ENCODE measurements around the gene CTU2. TPM values are rescaled to one million over a fixed set of nuclear protein-coding genes. Genes with fewer than 3 reads are reported as not detected.

Gene CTU2
- polyA plus RNA-seq, 1 donor (not counting 4 experiments of a cell fraction or from before 2014, with no cell fraction given) = 6.3 TPM

DNA sequence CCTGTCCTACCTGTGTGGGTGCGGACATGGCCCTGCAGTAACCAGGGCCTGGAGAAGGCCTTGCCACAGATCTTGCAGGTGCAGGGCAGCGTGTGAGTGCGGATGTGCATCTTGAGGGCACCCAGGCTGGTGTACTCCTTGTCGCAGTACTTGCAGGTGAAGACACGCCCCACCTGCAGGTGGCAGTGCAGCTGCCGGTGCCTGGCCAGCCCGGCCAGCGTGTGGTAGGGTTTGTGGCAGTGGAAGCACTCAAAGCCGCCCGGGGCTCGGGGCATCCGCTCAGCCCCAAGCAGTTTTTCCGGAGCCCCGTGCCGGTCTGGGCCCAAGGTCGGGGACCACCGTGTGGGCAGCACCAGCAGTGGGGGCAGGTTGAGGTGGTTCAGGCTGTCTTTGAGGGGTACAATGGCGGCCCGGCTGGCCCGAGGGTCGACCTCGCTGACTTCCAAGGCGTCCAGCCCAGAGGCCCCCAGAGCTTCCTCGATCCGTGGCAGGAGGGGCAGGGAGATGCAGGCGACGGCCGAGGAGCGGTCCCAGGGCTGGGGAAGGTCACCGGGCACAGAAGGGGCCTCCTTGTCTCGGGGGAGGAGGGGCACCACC, 25.1 kb upstream of the CTU2 start:
- FAIRE-seq (no peak), DNase-seq (ENCODE audit: low read depth, low spot score) (no peak)
- Histone ChIP-seq H3K4me3 (ENCODE audit: control insufficient read depth in 2 of 3, extremely low read depth in 1 of 3, insufficient read depth in 2 of 3, low read depth in 1 of 3, low read length in 3 of 3) (no peak overlapping the region), H2AFZ (ENCODE audit: control insufficient read depth, low read length) (no peak overlapping the region), H3K9me1 (ENCODE audit: control insufficient read depth, extremely low read depth, insufficient read depth, low read length) (no peaks in the 10 kb centered on the region), H3K4me2 (ENCODE audit: control insufficient read depth, extremely low read depth, insufficient read depth, low read depth, low read length) (no peak overlapping the region), H3K9ac (ENCODE audit: control insufficient read depth, extremely low read depth, insufficient read depth, low read length) (no peak overlapping the region), H3K79me2 (ENCODE audit: control insufficient read depth, insufficient read depth, low read length) (no peaks in the 10 kb centered on the region), H3K27me3 (ENCODE audit: control insufficient read depth, extremely low read depth, insufficient read depth, low read length) (peaks cover 36% of the 10 kb centered on the region), H4K20me1 (ENCODE audit: control insufficient read depth, extremely low read depth, insufficient read depth, low read length) (no peaks in the 10 kb centered on the region), H3K9me3 (ENCODE audit: control insufficient read depth, low read depth, low read length) (no peaks in the 10 kb centered on the region), H3K36me3 (ENCODE audit: control insufficient read depth in 2 of 2, extremely low read depth in 1 of 2, insufficient read depth in 2 of 2, low read length in 2 of 2) (no peaks in the 10 kb centered on the region), H3K27ac (ENCODE audit: control insufficient read depth, insufficient read depth, low read length) (no peak overlapping the region), H3K4me1 (ENCODE audit: control insufficient read depth, extremely low read depth, insufficient read depth, low read length) (peaks cover 11% of the 10 kb centered on the region)
- TF ChIP-seq EZH2 (IDR thresholded peaks at IDR 0.05; ENCODE audit: low read length) = no peak
- TF ChIP-seq, protein P1, sequence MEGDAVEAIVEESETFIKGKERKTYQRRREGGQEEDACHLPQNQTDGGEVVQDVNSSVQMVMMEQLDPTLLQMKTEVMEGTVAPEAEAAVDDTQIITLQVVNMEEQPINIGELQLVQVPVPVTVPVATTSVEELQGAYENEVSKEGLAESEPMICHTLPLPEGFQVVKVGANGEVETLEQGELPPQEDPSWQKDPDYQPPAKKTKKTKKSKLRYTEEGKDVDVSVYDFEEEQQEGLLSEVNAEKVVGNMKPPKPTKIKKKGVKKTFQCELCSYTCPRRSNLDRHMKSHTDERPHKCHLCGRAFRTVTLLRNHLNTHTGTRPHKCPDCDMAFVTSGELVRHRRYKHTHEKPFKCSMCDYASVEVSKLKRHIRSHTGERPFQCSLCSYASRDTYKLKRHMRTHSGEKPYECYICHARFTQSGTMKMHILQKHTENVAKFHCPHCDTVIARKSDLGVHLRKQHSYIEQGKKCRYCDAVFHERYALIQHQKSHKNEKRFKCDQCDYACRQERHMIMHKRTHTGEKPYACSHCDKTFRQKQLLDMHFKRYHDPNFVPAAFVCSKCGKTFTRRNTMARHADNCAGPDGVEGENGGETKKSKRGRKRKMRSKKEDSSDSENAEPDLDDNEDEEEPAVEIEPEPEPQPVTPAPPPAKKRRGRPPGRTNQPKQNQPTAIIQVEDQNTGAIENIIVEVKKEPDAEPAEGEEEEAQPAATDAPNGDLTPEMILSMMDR (optimal IDR thresholded peaks at IDR 0.05 in 1 of 3, IDR thresholded peaks at IDR 0.05 in 1 of 3, conservative IDR thresholded peaks at IDR 0.05 in 1 of 3; ENCODE audit: extremely low read depth in 1 of 3, insufficient read depth in 2 of 3, low read length in 3 of 3) = peak; percentile 44 to 91 (median 88)
- dilution Hi-C loops (cut with MboI; ENCODE audit: extremely low pct_ligation_motif_present, low sequenced_read_pairs) = no loop called here

DNA sequence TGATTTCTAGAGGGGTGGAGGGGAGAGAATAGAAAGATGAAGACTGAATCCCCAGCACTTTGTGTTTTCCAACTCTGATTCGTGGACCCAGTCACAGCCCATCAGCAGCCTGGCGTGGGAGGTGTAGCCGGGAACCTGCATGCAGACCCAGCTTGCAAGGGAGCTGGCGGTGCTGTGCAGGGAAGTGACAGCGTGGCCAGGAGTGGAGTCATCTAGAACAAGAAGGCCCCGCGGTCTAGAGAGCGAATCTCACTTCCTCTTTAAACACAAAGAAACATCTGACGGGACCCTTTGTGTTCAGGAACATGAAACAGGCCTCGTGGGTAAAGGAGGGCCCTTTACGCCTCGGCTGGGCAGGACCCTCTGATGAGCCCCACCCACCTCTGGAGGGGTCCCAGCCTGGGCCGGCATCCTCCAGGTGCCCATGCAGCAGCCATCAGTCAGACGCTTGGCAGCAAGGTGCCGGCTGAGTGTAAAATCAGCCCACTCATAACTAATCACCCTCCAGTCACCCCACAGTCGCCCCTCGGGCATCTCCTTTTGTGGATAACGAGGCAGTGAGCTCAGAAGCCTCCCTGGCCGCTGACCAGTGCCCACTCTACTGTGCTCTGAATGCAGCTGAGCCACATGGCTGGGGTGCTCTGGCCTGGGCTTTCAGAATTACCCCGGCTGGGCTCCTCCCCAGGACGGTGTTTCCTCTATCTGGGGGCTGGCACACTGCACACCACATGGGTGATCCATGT, 24.4 kb upstream of the CTU2 start:
- no peaks in the 10 kb centered on the region for H3K9me1 ChIP-seq (ENCODE audit: control insufficient read depth, extremely low read depth, insufficient read depth, low read length)
- H3K4me3 ChIP-seq (ENCODE audit: control insufficient read depth in 2 of 3, extremely low read depth in 1 of 3, insufficient read depth in 2 of 3, low read depth in 1 of 3, low read length in 3 of 3) = no peak overlapping the region
- no peaks in the 10 kb centered on the region for H4K20me1 ChIP-seq (ENCODE audit: control insufficient read depth, extremely low read depth, insufficient read depth, low read length)
- H3K4me2 ChIP-seq (ENCODE audit: control insufficient read depth, extremely low read depth, insufficient read depth, low read depth, low read length) = no peak overlapping the region
- FAIRE-seq = no peak
- no peak overlapping the region for H2AFZ ChIP-seq (ENCODE audit: control insufficient read depth, low read length)
- dilution Hi-C loops (cut with MboI; ENCODE audit: extremely low pct_ligation_motif_present, low sequenced_read_pairs) = no loop called here
- H3K79me2 ChIP-seq (ENCODE audit: control insufficient read depth, insufficient read depth, low read length) = no peaks in the 10 kb centered on the region
- DNase-seq (ENCODE audit: low read depth, low spot score) = no peak
- peaks cover 11% of the 10 kb centered on the region for H3K4me1 ChIP-seq (ENCODE audit: control insufficient read depth, extremely low read depth, insufficient read depth, low read length)
- no peaks in the 10 kb centered on the region for H3K36me3 ChIP-seq (ENCODE audit: control insufficient read depth in 2 of 2, extremely low read depth in 1 of 2, insufficient read depth in 2 of 2, low read length in 2 of 2)
- peaks cover 41% of the 10 kb centered on the region for H3K27me3 ChIP-seq (ENCODE audit: control insufficient read depth, extremely low read depth, insufficient read depth, low read length)
- H3K27ac ChIP-seq (ENCODE audit: control insufficient read depth, insufficient read depth, low read length) = no peak overlapping the region
- H3K9ac ChIP-seq (ENCODE audit: control insufficient read depth, extremely low read depth, insufficient read depth, low read length) = no peak overlapping the region
- TF ChIP-seq EZH2 (IDR thresholded peaks at IDR 0.05; ENCODE audit: low read length) = no peak
- TF ChIP-seq, protein P1 (optimal IDR thresholded peaks at IDR 0.05 in 1 of 3, IDR thresholded peaks at IDR 0.05 in 1 of 3, conservative IDR thresholded peaks at IDR 0.05 in 1 of 3; ENCODE audit: extremely low read depth in 1 of 3, insufficient read depth in 2 of 3, low read length in 3 of 3) = no peak
- no peaks in the 10 kb centered on the region for H3K9me3 ChIP-seq (ENCODE audit: control insufficient read depth, low read depth, low read length)

All from keratinocyte (primary cell).